Measurements from ENCODE around the gene LRP5.
"Not testable (repeated sequence)": the region's sequence is repeated elsewhere in the genome, so short reads cannot be mapped to it uniquely, and the experiment has no call there.

LRP5 gene

GRCh38 chr11:68282141-68282860 lies 30.1 kb upstream of the LRP5 start:
- peak in 1 of 3 experiments; percentile 22 for DNase-seq (ENCODE audit: low read depth in 2 of 3, low spot score in 2 of 3)

- DNase-seq (ENCODE audit: low read depth in 2 of 3, low spot score in 2 of 3) = no peak
These were observed 29.5 kb upstream of the LRP5 start for GRCh38 chr11:68282861-68283230.

- DNase-seq (ENCODE audit: low read depth in 2 of 3, low spot score in 2 of 3) = not testable (repeated sequence)
These were observed 27.8 kb upstream of the LRP5 start for GRCh38 chr11:68284588-68284987.

GRCh38 chr11:68287419-68287818 lies 25.0 kb upstream of the LRP5 start:
- DNase-seq (ENCODE audit: low read depth in 2 of 3, low spot score in 2 of 3) = no peak

- DNase-seq (ENCODE audit: low read depth in 2 of 3, low spot score in 2 of 3) = no peak
These were observed 22.9 kb upstream of the LRP5 start for GRCh38 chr11:68289456-68289855.

- no peak for DNase-seq (ENCODE audit: low read depth in 2 of 3, low spot score in 2 of 3)
These were observed 18.7 kb upstream of the LRP5 start for GRCh38 chr11:68293708-68294107.

- no peak for DNase-seq (ENCODE audit: low read depth in 2 of 3, low spot score in 2 of 3)
These were observed 17.1 kb upstream of the LRP5 start for GRCh38 chr11:68295271-68295670.

- no peak for DNase-seq (ENCODE audit: low read depth in 2 of 3, low spot score in 2 of 3)
These were observed 16.5 kb upstream of the LRP5 start for GRCh38 chr11:68295940-68296339.

- no peak for DNase-seq (ENCODE audit: low read depth in 2 of 3, low spot score in 2 of 3)
These were observed 15.9 kb upstream of the LRP5 start for GRCh38 chr11:68296344-68297051.

GRCh38 chr11:68297052-68297378 lies 15.4 kb upstream of the LRP5 start:
- no peak for DNase-seq (ENCODE audit: low read depth in 2 of 3, low spot score in 2 of 3)

- no peak for DNase-seq (ENCODE audit: low read depth in 2 of 3, low spot score in 2 of 3)
These were observed 14.9 kb upstream of the LRP5 start for GRCh38 chr11:68297494-68297811.

- peak; percentile 45 to 72 (median 70) for DNase-seq (ENCODE audit: low read depth in 2 of 3, low spot score in 2 of 3)
These were observed 14.4 kb upstream of the LRP5 start for GRCh38 chr11:68297812-68298658.

GRCh38 chr11:68298659-68299516 lies 13.5 kb upstream of the LRP5 start:
- no peak for DNase-seq (ENCODE audit: low read depth in 2 of 3, low spot score in 2 of 3)

GRCh38 chr11:68299517-68299879 lies 12.9 kb upstream of the LRP5 start:
- not testable (repeated sequence) for DNase-seq (ENCODE audit: low read depth in 2 of 3, low spot score in 2 of 3)

- no peak for DNase-seq (ENCODE audit: low read depth in 2 of 3, low spot score in 2 of 3)
These were observed 12.1 kb upstream of the LRP5 start for GRCh38 chr11:68300076-68300830.

- DNase-seq (ENCODE audit: low read depth in 2 of 3, low spot score in 2 of 3) = no peak
These were observed 10.1 kb upstream of the LRP5 start for GRCh38 chr11:68302256-68302655.

GRCh38 chr11:68302670-68303069 lies 9.7 kb upstream of the LRP5 start:
- no peak for DNase-seq (ENCODE audit: low read depth in 2 of 3, low spot score in 2 of 3)

- DNase-seq (ENCODE audit: low read depth in 2 of 3, low spot score in 2 of 3) = no peak
These were observed 9.3 kb upstream of the LRP5 start for GRCh38 chr11:68303083-68303482.

GRCh38 chr11:68303982-68304780 lies 8.2 kb upstream of the LRP5 start:
- no peak for DNase-seq (ENCODE audit: low read depth in 2 of 3, low spot score in 2 of 3)

- no peak for DNase-seq (ENCODE audit: low read depth in 2 of 3, low spot score in 2 of 3)
These were observed 5.8 kb upstream of the LRP5 start for GRCh38 chr11:68306636-68307035.

Data from activated CD8-positive, alpha-beta memory T cell treated with anti-CD3 and anti-CD28 coated beads for 48 hours (primary cell).